Keratinocyte (primary cell): Measurements from ENCODE around the gene HDLBP.

Experiments
- EZH2 ChIP-seq: IDR thresholded peaks from one replicate; pipeline ENCODE4 v1.6.1; 2012; ENCODE audit warnings: inconsistent platforms, mild to moderate bottlenecking, low read length, moderate library complexity
- TF ChIP-seq, protein P1 (sequence below), 3 experiments: IDR thresholded peaks in 1 of 3; conservative IDR thresholded peaks in 1 of 3; optimal IDR thresholded peaks in 1 of 3; 2 replicates in 2 of 3; 3 replicates in 1 of 3; pipeline versions ENCODE3 to v1.5.1; 2011; ENCODE audit warnings: low read length in 3 of 3, mild to moderate bottlenecking in 3 of 3, moderate library complexity in 2 of 3, control low read depth in 1 of 3, inconsistent platforms in 1 of 3; ENCODE audit not compliant: insufficient read depth in 2 of 3; ENCODE audit errors: extremely low read depth in 1 of 3

DNA sequence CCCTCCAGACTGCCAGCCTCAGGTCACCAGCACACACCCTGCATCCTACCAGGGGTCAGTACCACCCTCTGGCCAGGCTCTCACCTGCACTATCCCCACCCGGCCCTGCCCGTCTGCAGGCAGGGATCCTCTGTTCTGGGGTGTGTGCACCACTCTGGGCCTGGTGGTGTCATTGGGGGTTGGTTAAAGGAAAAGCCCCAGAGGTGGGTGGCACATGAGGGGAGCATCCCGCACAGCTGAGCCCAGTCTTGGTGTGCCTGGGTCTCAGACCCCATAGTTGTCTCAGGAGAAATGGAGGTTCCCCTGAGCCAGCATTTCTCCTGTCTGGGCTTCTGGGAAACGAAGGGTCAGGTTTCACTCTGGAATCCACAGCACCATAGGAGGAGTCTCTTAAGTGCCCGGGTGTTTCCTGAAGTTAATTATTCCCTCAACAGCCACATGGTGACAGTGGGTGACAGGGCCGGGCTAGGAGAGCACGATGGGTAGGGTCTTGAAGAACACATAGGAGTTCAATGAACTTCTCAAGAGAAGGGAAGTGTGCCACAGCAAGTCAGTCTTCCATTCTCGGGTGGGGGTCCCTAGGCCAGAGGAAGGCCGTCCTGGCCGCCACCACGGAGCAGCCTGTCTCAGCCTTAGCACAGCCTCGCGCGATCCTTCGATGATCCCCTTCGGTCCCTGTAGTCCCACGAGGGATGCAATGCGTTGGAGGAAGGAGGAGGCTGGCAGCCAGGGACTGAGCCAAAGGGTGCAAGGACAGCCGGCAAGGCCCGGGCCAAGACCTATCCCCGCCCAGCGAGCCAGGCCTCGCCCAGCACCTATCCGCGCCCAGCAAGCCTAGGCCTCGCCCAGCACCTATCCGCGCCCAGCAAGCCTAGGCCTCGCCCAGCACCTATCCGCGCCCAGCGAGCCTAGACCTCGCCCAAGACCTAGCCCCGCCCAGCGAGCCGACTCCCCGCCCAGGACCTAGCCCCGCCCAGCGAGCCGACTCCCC is 39.5 kb upstream of the HDLBP start:
- TF ChIP-seq, protein P1, sequence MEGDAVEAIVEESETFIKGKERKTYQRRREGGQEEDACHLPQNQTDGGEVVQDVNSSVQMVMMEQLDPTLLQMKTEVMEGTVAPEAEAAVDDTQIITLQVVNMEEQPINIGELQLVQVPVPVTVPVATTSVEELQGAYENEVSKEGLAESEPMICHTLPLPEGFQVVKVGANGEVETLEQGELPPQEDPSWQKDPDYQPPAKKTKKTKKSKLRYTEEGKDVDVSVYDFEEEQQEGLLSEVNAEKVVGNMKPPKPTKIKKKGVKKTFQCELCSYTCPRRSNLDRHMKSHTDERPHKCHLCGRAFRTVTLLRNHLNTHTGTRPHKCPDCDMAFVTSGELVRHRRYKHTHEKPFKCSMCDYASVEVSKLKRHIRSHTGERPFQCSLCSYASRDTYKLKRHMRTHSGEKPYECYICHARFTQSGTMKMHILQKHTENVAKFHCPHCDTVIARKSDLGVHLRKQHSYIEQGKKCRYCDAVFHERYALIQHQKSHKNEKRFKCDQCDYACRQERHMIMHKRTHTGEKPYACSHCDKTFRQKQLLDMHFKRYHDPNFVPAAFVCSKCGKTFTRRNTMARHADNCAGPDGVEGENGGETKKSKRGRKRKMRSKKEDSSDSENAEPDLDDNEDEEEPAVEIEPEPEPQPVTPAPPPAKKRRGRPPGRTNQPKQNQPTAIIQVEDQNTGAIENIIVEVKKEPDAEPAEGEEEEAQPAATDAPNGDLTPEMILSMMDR (optimal IDR thresholded peaks at IDR 0.05 in 1 of 3, IDR thresholded peaks at IDR 0.05 in 1 of 3, conservative IDR thresholded peaks at IDR 0.05 in 1 of 3; ENCODE audit: extremely low read depth in 1 of 3, insufficient read depth in 2 of 3, low read length in 3 of 3) = no peak
- no peak for TF ChIP-seq EZH2
